ENCODE data around the gene DEPP1. TPM values are rescaled to one million over a fixed set of nuclear protein-coding genes. Genes with fewer than 3 reads are reported as not detected.

The DEPP1 gene
- total and polyA plus RNA-seq, 2 of the 13 experiments (the other 11 are each of a cell fraction or from before 2014, with no cell fraction given), result 14.8 to 270 TPM

DNA sequence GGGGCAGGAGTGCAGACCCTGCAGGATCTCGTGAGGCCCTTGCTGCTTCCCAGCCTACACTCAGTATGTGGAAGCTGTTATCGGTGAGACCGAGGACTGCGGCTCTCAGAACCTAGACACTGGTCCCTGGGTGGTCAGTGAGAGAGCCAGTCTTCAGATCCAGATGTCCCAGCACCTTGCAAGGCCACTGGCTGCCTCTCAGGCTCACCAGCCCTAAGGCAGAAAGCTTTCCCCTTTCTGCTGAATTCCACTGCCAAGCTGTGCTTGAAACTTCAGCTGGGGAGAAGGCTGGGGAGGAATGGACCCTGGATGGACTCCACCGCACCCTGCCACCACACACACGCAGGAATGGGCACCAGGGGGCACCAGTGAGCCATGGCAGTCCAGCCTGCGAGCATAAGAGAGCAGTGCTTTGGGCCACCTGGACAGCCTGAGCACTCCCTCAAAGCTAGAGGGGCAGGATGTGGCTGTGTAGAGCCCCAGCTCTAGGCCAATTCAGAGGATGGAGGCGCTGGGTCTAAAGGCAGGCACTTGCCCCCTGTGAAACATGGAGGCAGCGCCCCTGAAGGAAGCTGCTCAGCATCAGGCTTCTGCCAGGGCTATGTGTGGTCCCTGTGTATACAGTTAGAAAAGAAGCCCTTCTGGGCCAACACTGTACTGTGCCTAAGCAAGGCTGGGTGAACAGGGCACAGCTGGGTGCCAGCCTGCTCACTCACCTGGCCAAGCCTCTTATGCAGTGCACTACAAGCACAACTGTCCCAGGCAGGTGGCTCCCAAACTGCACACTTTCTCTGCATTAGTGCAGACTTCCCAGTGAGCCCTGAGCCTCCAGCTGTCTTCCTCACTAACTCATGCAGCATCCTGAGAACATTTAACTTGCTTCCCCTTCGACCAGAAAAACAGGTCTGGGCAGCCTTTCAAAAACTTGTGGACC lies 45.8 kb downstream of the DEPP1 start (continued):
- TF ChIP-seq MED1 (CRISPR knock-in tag; IDR thresholded peaks at IDR 0.05) (peak; percentile 75), SRF (IDR thresholded peaks at IDR 0.05; ENCODE audit: low read depth, low read length) (no peak), ZNF598 (CRISPR knock-in tag; IDR thresholded peaks at IDR 0.05; ENCODE audit: borderline replicate concordance) (no peak), FOXA3 (CRISPR knock-in tag; IDR thresholded peaks at IDR 0.05) (peak; percentile 34; the same call in 1 of the 2 replicates), SOX6 (IDR thresholded peaks at IDR 0.05) (no peak), SOX6 (CRISPR knock-in tag; IDR thresholded peaks at IDR 0.05) (peak; percentile 47; the same call in 1 of the 2 replicates), HBP1 (CRISPR knock-in tag; IDR thresholded peaks at IDR 0.05; ENCODE audit: low read depth) (0 out of 2 replicates have a peak, but pooled peaks have one; percentile 17), ZSCAN25 (CRISPR knock-in tag; IDR thresholded peaks at IDR 0.05) (no peak; the same call in 1 of the 2 replicates), NCOA2 (CRISPR knock-in tag; IDR thresholded peaks at IDR 0.05) (peak; percentile 26; the same call in 1 of the 2 replicates), ZBTB8A (CRISPR knock-in tag; IDR thresholded peaks at IDR 0.05; ENCODE audit: borderline replicate concordance, low read depth) (no peak), CSRNP2 (CRISPR knock-in tag; conservative IDR thresholded peaks at IDR 0.05; ENCODE audit: low read depth) (no peak), AHR (CRISPR knock-in tag; IDR thresholded peaks at IDR 0.05) (no peak), ZNF83 (CRISPR knock-in tag; IDR thresholded peaks at IDR 0.05; ENCODE audit: borderline replicate concordance) (0 out of 2 replicates have a peak, but pooled peaks have one; percentile 62), MXD4 (CRISPR knock-in tag; IDR thresholded peaks at IDR 0.05) (peak; percentile 26; the same call in 1 of the 2 replicates), TBP (CRISPR knock-in tag; IDR thresholded peaks at IDR 0.05) (no peak), ZNF841 (CRISPR knock-in tag; IDR thresholded peaks at IDR 0.05; ENCODE audit: borderline replicate concordance) (no peak)
- TF ChIP-seq, protein P1, sequence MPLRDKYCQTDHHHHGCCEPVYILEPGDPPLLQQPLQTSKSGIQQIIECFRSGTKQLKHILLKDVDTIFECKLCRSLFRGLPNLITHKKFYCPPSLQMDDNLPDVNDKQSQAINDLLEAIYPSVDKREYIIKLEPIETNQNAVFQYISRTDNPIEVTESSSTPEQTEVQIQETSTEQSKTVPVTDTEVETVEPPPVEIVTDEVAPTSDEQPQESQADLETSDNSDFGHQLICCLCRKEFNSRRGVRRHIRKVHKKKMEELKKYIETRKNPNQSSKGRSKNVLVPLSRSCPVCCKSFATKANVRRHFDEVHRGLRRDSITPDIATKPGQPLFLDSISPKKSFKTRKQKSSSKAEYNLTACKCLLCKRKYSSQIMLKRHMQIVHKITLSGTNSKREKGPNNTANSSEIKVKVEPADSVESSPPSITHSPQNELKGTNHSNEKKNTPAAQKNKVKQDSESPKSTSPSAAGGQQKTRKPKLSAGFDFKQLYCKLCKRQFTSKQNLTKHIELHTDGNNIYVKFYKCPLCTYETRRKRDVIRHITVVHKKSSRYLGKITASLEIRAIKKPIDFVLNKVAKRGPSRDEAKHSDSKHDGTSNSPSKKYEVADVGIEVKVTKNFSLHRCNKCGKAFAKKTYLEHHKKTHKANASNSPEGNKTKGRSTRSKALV (CRISPR knock-in tag; IDR thresholded peaks at IDR 0.05), result no peak
- TF ChIP-seq, protein P2, sequence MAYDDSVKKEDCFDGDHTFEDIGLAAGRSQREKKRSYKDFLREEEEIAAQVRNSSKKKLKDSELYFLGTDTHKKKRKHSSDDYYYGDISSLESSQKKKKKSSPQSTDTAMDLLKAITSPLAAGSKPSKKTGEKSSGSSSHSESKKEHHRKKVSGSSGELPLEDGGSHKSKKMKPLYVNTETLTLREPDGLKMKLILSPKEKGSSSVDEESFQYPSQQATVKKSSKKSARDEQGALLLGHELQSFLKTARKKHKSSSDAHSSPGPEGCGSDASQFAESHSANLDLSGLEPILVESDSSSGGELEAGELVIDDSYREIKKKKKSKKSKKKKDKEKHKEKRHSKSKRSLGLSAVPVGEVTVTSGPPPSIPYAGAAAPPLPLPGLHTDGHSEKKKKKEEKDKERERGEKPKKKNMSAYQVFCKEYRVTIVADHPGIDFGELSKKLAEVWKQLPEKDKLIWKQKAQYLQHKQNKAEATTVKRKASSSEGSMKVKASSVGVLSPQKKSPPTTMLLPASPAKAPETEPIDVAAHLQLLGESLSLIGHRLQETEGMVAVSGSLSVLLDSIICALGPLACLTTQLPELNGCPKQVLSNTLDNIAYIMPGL (CRISPR knock-in tag; IDR thresholded peaks at IDR 0.05; ENCODE audit: borderline replicate concordance in 1 of 2, low read depth in 1 of 2), result peak; percentile 66 to 78; a peak in 2 of 4 replicates
- TF ChIP-seq, protein P3, sequence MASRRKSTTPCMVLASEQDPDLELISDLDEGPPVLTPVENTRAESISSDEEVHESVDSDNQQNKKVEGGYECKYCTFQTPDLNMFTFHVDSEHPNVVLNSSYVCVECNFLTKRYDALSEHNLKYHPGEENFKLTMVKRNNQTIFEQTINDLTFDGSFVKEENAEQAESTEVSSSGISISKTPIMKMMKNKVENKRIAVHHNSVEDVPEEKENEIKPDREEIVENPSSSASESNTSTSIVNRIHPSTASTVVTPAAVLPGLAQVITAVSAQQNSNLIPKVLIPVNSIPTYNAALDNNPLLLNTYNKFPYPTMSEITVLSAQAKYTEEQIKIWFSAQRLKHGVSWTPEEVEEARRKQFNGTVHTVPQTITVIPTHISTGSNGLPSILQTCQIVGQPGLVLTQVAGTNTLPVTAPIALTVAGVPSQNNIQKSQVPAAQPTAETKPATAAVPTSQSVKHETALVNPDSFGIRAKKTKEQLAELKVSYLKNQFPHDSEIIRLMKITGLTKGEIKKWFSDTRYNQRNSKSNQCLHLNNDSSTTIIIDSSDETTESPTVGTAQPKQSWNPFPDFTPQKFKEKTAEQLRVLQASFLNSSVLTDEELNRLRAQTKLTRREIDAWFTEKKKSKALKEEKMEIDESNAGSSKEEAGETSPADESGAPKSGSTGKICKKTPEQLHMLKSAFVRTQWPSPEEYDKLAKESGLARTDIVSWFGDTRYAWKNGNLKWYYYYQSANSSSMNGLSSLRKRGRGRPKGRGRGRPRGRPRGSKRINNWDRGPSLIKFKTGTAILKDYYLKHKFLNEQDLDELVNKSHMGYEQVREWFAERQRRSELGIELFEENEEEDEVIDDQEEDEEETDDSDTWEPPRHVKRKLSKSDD (CRISPR knock-in tag; IDR thresholded peaks at IDR 0.05; ENCODE audit: low read depth), result no peak
